ENCODE measurements around the gene PRSS57. TPM values are rescaled to one million over a fixed set of nuclear protein-coding genes. Genes with fewer than 3 reads are reported as not detected.

The PRSS57 gene
- total and polyA plus RNA-seq, 2 of the 13 experiments (the other 11 are each of a cell fraction or from before 2014, with no cell fraction given), result 0.12 TPM; not detected in 1

DNA sequence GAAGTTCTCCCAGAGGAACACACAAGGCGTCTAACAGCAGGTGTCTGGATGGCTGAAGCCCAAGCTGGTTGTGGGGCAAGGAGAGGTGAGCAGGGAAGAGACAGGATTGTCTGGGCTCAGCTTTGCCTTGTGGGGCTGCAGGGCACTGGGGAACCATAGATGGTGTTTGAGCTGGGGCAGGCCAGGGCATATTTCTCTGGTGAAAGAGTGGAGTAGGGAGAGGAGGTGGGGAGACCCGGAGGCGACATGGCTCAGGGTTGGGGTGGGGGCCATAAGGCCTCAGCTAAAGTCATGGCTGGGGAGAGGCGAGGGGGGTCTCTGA is 8.0 kb upstream of the PRSS57 start (continued):
- TF ChIP-seq, protein P1, sequence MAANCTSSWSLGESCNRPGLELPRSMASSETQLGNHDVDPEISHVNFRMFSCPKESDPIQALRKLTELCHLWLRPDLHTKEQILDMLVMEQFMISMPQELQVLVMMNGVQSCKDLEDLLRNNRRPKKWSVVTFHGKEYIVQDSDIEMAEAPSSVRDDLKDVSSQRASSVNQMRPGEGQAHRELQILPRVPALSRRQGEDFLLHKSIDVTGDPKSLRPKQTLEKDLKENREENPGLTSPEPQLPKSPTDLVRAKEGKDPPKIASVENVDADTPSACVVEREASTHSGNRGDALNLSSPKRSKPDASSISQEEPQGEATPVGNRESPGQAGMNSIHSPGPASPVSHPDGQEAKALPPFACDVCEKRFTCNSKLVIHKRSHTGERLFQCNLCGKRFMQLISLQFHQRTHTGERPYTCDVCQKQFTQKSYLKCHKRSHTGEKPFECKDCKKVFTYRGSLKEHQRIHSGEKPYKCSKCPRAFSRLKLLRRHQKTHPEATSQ (CRISPR knock-in tag; IDR thresholded peaks at IDR 0.05; ENCODE audit: borderline replicate concordance), result no peak
- TF ChIP-seq STAG1 (CRISPR knock-in tag; IDR thresholded peaks at IDR 0.05) (no peak), ZMYM2 (CRISPR knock-in tag; IDR thresholded peaks at IDR 0.05) (0 out of 2 replicates have a peak, but pooled peaks have one; percentile 28), FOXM1 (CRISPR knock-in tag; IDR thresholded peaks at IDR 0.05) (no peak), ZNF878 (CRISPR knock-in tag; IDR thresholded peaks at IDR 0.05) (no peak), ZNF550 (CRISPR knock-in tag; IDR thresholded peaks at IDR 0.05; ENCODE audit: borderline replicate concordance) (0 out of 2 replicates have a peak, but pooled peaks have one; percentile 10), SRSF1 (optimal IDR thresholded peaks at IDR 0.05; ENCODE audit: low read depth, low read length) (peak; percentile 54), REPIN1 (CRISPR knock-in tag; IDR thresholded peaks at IDR 0.05; ENCODE audit: borderline replicate concordance, low read depth) (no peak), KLF11 (CRISPR knock-in tag; IDR thresholded peaks at IDR 0.05) (0 out of 2 replicates have a peak, but pooled peaks have one; percentile 49), ZFX (CRISPR knock-in tag; IDR thresholded peaks at IDR 0.05; ENCODE audit: low read depth) (peak; percentile 54), ZMYM3 (CRISPR knock-in tag; IDR thresholded peaks at IDR 0.05) (peak; percentile 97), MAFF (IDR thresholded peaks at IDR 0.05; ENCODE audit: low read depth, low read length) (no peak), ZNF383 (CRISPR knock-in tag; IDR thresholded peaks at IDR 0.05; ENCODE audit: borderline replicate concordance) (no peak), ADNP (CRISPR knock-in tag; IDR thresholded peaks at IDR 0.05) (peak; percentile 72; the same call in 1 of the 2 replicates), ZIK1 (CRISPR knock-in tag; IDR thresholded peaks at IDR 0.05; ENCODE audit: borderline replicate concordance, low read depth) (no peak)
- TF ChIP-seq, protein P2, sequence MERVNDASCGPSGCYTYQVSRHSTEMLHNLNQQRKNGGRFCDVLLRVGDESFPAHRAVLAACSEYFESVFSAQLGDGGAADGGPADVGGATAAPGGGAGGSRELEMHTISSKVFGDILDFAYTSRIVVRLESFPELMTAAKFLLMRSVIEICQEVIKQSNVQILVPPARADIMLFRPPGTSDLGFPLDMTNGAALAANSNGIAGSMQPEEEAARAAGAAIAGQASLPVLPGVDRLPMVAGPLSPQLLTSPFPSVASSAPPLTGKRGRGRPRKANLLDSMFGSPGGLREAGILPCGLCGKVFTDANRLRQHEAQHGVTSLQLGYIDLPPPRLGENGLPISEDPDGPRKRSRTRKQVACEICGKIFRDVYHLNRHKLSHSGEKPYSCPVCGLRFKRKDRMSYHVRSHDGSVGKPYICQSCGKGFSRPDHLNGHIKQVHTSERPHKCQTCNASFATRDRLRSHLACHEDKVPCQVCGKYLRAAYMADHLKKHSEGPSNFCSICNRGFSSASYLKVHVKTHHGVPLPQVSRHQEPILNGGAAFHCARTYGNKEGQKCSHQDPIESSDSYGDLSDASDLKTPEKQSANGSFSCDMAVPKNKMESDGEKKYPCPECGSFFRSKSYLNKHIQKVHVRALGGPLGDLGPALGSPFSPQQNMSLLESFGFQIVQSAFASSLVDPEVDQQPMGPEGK (CRISPR knock-in tag; IDR thresholded peaks at IDR 0.05), result no peak

Measured in HepG2 (cell line).